Keratinocyte (primary cell): ENCODE data around the gene PARVA. TPM values are rescaled to one million over a fixed set of nuclear protein-coding genes. Genes with fewer than 3 reads are reported as not detected.
A peak's percentile ranks its signal among the peaks of the same experiment; 100 is the strongest.

Experiments used
- DNase-seq: peaks from one replicate; pipeline ENCODE4 v3.0.0-alpha.2; 2011; ENCODE audit warnings: low read depth, missing footprints, low spot score
- FAIRE-seq: peaks from 2 replicates; lab custom pipeline; 2011; peaks lifted over from hg19 to GRCh38; lab: Jason Lieb, UNC
- H2AFZ ChIP-seq: 2 replicates; pipeline ENCODE4 v1.6.0; 2012; ENCODE audit warnings: low read length, control low read depth, inconsistent platforms; ENCODE audit not compliant: control insufficient read depth
- H3K27ac ChIP-seq: 2 replicates; pipeline ENCODE4 v1.5.1; 2011; ENCODE audit warnings: low read length; ENCODE audit not compliant: control insufficient read depth, insufficient read depth
- H3K27me3 ChIP-seq: 3 replicates; pipeline ENCODE4 v1.6.0; 2011; ENCODE audit warnings: low read length; ENCODE audit not compliant: control insufficient read depth, insufficient read depth; ENCODE audit errors: extremely low read depth
- H3K36me3 ChIP-seq, 2 experiments: 2 replicates in 1 of 2; 3 replicates in 1 of 2; pipeline ENCODE4 v1.5.1; 2011; ENCODE audit warnings: low read length in 2 of 2, mild to moderate bottlenecking in 1 of 2; ENCODE audit not compliant: control insufficient read depth in 2 of 2, insufficient read depth in 2 of 2; ENCODE audit errors: extremely low read depth in 1 of 2
- H3K4me1 ChIP-seq: 3 replicates; pipeline ENCODE4 v1.5.1; 2011; ENCODE audit warnings: low read length; ENCODE audit not compliant: control insufficient read depth, insufficient read depth; ENCODE audit errors: extremely low read depth
- H3K4me2 ChIP-seq: 3 replicates; pipeline ENCODE4 v1.6.0; 2011; ENCODE audit warnings: low read depth, low read length; ENCODE audit not compliant: control insufficient read depth, insufficient read depth; ENCODE audit errors: extremely low read depth
- H3K4me3 ChIP-seq, 3 experiments: fragments of 200-600 bp in 1 of 3; sonication (generic) in 1 of 3; 2 replicates in 2 of 3; 3 replicates in 1 of 3; pipeline ENCODE4 v1.5.1; 2011 to 2016; ENCODE audit warnings: low read length in 3 of 3, mild to moderate bottlenecking in 3 of 3, control low read depth in 2 of 3, inconsistent platforms in 1 of 3, low read depth in 1 of 3, mixed read lengths in 1 of 3, mixed run types in 1 of 3, moderate library complexity in 1 of 3; ENCODE audit not compliant: control insufficient read depth in 2 of 3, insufficient read depth in 2 of 3; ENCODE audit errors: extremely low read depth in 1 of 3
- H3K79me2 ChIP-seq: 2 replicates; pipeline ENCODE4 v1.6.0; 2012; ENCODE audit warnings: low read length; ENCODE audit not compliant: control insufficient read depth, insufficient read depth
- H3K9ac ChIP-seq: 3 replicates; pipeline ENCODE4 v1.6.0; 2011; ENCODE audit warnings: low read length; ENCODE audit not compliant: control insufficient read depth, insufficient read depth; ENCODE audit errors: extremely low read depth
- H3K9me1 ChIP-seq: 3 replicates; pipeline ENCODE4 v1.6.0; 2011; ENCODE audit warnings: low read length; ENCODE audit not compliant: control insufficient read depth, insufficient read depth; ENCODE audit errors: extremely low read depth
- H3K9me3 ChIP-seq: 2 replicates; pipeline ENCODE4 v1.5.1; 2012; ENCODE audit warnings: low read depth, low read length; ENCODE audit not compliant: control insufficient read depth
- H4K20me1 ChIP-seq: 3 replicates; pipeline ENCODE4 v1.6.0; 2011; ENCODE audit warnings: low read length; ENCODE audit not compliant: control insufficient read depth, insufficient read depth; ENCODE audit errors: extremely low read depth
- CTCF ChIP-seq, 3 experiments: IDR thresholded peaks in 1 of 3; conservative IDR thresholded peaks in 1 of 3; optimal IDR thresholded peaks in 1 of 3; 2 replicates in 2 of 3; 3 replicates in 1 of 3; pipeline versions ENCODE3 to v1.5.1; 2011; ENCODE audit warnings: low read length in 3 of 3, mild to moderate bottlenecking in 3 of 3, moderate library complexity in 2 of 3, control low read depth in 1 of 3, inconsistent platforms in 1 of 3; ENCODE audit not compliant: insufficient read depth in 2 of 3; ENCODE audit errors: extremely low read depth in 1 of 3
- EZH2 ChIP-seq: IDR thresholded peaks from one replicate; pipeline ENCODE4 v1.6.1; 2012; ENCODE audit warnings: inconsistent platforms, mild to moderate bottlenecking, low read length, moderate library complexity
- dilution Hi-C: fragments of 300-500 bp; cut with MboI; formaldehyde crosslinking; loops from one replicate; pipeline ENCODE4 v1.7.0; 2020; ENCODE audit warnings: low sequenced_read_pairs; ENCODE audit not compliant: extremely low pct_ligation_motif_present
- polyA plus RNA-seq, 5 experiments: library from polyadenylated mRNA; depleted of rRNA in 3 of 5; stranded (reverse) in 3 of 5; stranded (forward) in 1 of 5; unstranded in 1 of 5; fragments of >200 nt; gene quantifications; 1 replicate in 1 of 5; 2 replicates in 3 of 5; 3 replicates in 1 of 5; pipeline versions ENCODE4 v1.2.1 to v1.2.3, GENCODE V29; 2011 to 2012; ENCODE audit warnings: missing spikeins in 2 of 5, low read depth in 1 of 5, low replicate concordance in 1 of 5

Gene PARVA
- polyA plus RNA-seq, 1 donor (not counting 4 experiments of a cell fraction or from before 2014, with no cell fraction given), result 28.9 TPM

GRCh38 chr11:12409621-12410005, 32.2 kb downstream of the PARVA start:
- Histone ChIP-seq H3K36me3 (no peaks in the 10 kb centered on the region), H3K27me3 (no peaks in the 10 kb centered on the region), H3K4me3 (no peak overlapping the region), H3K27ac (no peak overlapping the region), H3K9me3 (no peaks in the 10 kb centered on the region), H2AFZ (no peak overlapping the region), H3K9me1 (no peaks in the 10 kb centered on the region), H3K4me1 (peaks cover 28% of the 10 kb centered on the region), H4K20me1 (no peaks in the 10 kb centered on the region), H3K4me2 (no peak overlapping the region), H3K79me2 (peaks cover 2% of the 10 kb centered on the region), H3K9ac (no peak overlapping the region)
- DNase-seq (no peak), FAIRE-seq (no peak)
- no peak for TF ChIP-seq EZH2
- TF ChIP-seq CTCF (optimal IDR thresholded peaks at IDR 0.05 in 1 of 3, IDR thresholded peaks at IDR 0.05 in 1 of 3, conservative IDR thresholded peaks at IDR 0.05 in 1 of 3; ENCODE audit: extremely low read depth in 1 of 3, insufficient read depth in 2 of 3, low read length in 3 of 3), result no peak
- dilution Hi-C loops, result no loop called here

- TF ChIP-seq EZH2 (no peak), CTCF (optimal IDR thresholded peaks at IDR 0.05 in 1 of 3, IDR thresholded peaks at IDR 0.05 in 1 of 3, conservative IDR thresholded peaks at IDR 0.05 in 1 of 3; ENCODE audit: extremely low read depth in 1 of 3, insufficient read depth in 2 of 3, low read length in 3 of 3) (peak in 1 of 3 experiments; percentile 25)
- dilution Hi-C loops, result no loop called here
- Histone ChIP-seq H3K4me2 (no peak overlapping the region), H3K9ac (no peak overlapping the region), H3K9me1 (no peaks in the 10 kb centered on the region), H3K36me3 (no peaks in the 10 kb centered on the region), H3K27ac (no peak overlapping the region), H3K4me1 (peaks cover 28% of the 10 kb centered on the region), H4K20me1 (no peaks in the 10 kb centered on the region), H3K4me3 (no peak overlapping the region), H3K79me2 (peaks cover 5% of the 10 kb centered on the region), H3K27me3 (no peaks in the 10 kb centered on the region), H2AFZ (no peak overlapping the region), H3K9me3 (no peaks in the 10 kb centered on the region)
- FAIRE-seq (peak; percentile 9), DNase-seq (no peak)
Observed at GRCh38 chr11:12410006-12410728, 32.8 kb downstream of the PARVA start.
